H9 (cell line): ENCODE results near the gene OTOF. TPM values are rescaled to one million over a fixed set of nuclear protein-coding genes. Genes with fewer than 3 reads are reported as not detected.

ENCODE experiments used
- DNase-seq: peaks from one replicate; pipeline ENCODE4 v3.0.0-alpha.2; 2017
- H2AFZ ChIP-seq: one replicate; pipeline ENCODE4 v1.6.1; 2013; ENCODE audit warnings: mild to moderate bottlenecking, low read length, control low read depth, moderate library complexity
- H2AK5ac ChIP-seq: 2 replicates; pipeline ENCODE4 v1.6.1; 2013; ENCODE audit warnings: low read length, control low read depth, mixed read lengths; ENCODE audit not compliant: insufficient read length
- H2BK120ac ChIP-seq: one replicate; pipeline ENCODE4 v1.6.1; 2013; ENCODE audit warnings: low read depth, mild to moderate bottlenecking, low read length, control low read depth, inconsistent platforms; ENCODE audit not compliant: poor library complexity, severe bottlenecking
- H2BK12ac ChIP-seq: 2 replicates; pipeline ENCODE4 v1.6.1; 2013; ENCODE audit warnings: low read length, control low read depth, mixed read lengths, low read depth; ENCODE audit not compliant: insufficient read length
- H2BK15ac ChIP-seq: 2 replicates; pipeline ENCODE4 v1.6.1; 2013; ENCODE audit warnings: low read depth, low read length, control low read depth
- H2BK20ac ChIP-seq: one replicate; pipeline ENCODE4 v1.6.1; 2013; ENCODE audit warnings: low read depth, mild to moderate bottlenecking, low read length, control low read depth, inconsistent platforms; ENCODE audit not compliant: poor library complexity, severe bottlenecking
- H2BK5ac ChIP-seq: 2 replicates; pipeline ENCODE4 v1.6.1; 2013; ENCODE audit warnings: low read length, control low read depth, mixed read lengths; ENCODE audit not compliant: insufficient read length
- H3K14ac ChIP-seq: 2 replicates; pipeline ENCODE4 v1.6.1; 2013; ENCODE audit warnings: low read length, control low read depth; ENCODE audit not compliant: insufficient read depth
- H3K18ac ChIP-seq: 2 replicates; pipeline ENCODE4 v1.6.1; 2013; ENCODE audit warnings: low read depth, mild to moderate bottlenecking, mixed read lengths, low read length, control low read depth; ENCODE audit not compliant: insufficient read length
- H3K23ac ChIP-seq: 2 replicates; pipeline ENCODE4 v1.6.1; 2013; ENCODE audit warnings: low read length, control low read depth, mixed read lengths, low read depth; ENCODE audit not compliant: insufficient read length
- H3K23me2 ChIP-seq: 2 replicates; pipeline ENCODE4 v1.6.1; 2013; ENCODE audit warnings: low read depth, mild to moderate bottlenecking, mixed read lengths, low read length, control low read depth; ENCODE audit not compliant: insufficient read length, poor library complexity, severe bottlenecking
- H3K27ac ChIP-seq: 2 replicates; pipeline ENCODE4 v1.5.1; 2013; ENCODE audit warnings: low read length, control low read depth, mixed read lengths, low read depth; ENCODE audit not compliant: insufficient read length
- H3K27me3 ChIP-seq: 2 replicates; pipeline ENCODE4 v1.6.1; 2013; ENCODE audit warnings: low read length, control low read depth, inconsistent platforms; ENCODE audit not compliant: insufficient read depth
- H3K4ac ChIP-seq: 2 replicates; pipeline ENCODE4 v1.6.1; 2013; ENCODE audit warnings: low read depth, mild to moderate bottlenecking, control low read depth, inconsistent platforms, low read length, moderate library complexity
- H3K4me1 ChIP-seq: 2 replicates; pipeline ENCODE4 v1.6.1; 2013; ENCODE audit warnings: low read length, control low read depth, inconsistent platforms; ENCODE audit not compliant: insufficient read depth
- H3K4me2 ChIP-seq: 2 replicates; pipeline ENCODE4 v1.6.1; 2013; ENCODE audit warnings: low read length, control low read depth, mixed read lengths; ENCODE audit not compliant: insufficient read length, insufficient read depth
- H3K56ac ChIP-seq: 2 replicates; pipeline ENCODE4 v1.6.1; 2013; ENCODE audit warnings: low read depth, mild to moderate bottlenecking, mixed read lengths, low read length, control low read depth; ENCODE audit not compliant: insufficient read length
- H3K79me1 ChIP-seq: 2 replicates; pipeline ENCODE4 v1.6.1; 2013; ENCODE audit warnings: low read depth, mild to moderate bottlenecking, moderate library complexity, low read length, control low read depth, inconsistent platforms; ENCODE audit not compliant: insufficient read depth, poor library complexity, severe bottlenecking
- H3K79me2 ChIP-seq: 2 replicates; pipeline ENCODE4 v1.6.1; 2013; ENCODE audit warnings: low read length, control low read depth, inconsistent platforms; ENCODE audit not compliant: insufficient read depth
- H3K9ac ChIP-seq: 2 replicates; pipeline ENCODE4 v1.6.1; 2013; ENCODE audit warnings: low read length, control low read depth, mixed read lengths; ENCODE audit not compliant: insufficient read length; ENCODE audit errors: extremely low read depth
- H3K9me3 ChIP-seq: one replicate; pipeline ENCODE4 v1.6.1; 2013; ENCODE audit warnings: low read depth, low read length, inconsistent platforms; ENCODE audit not compliant: control insufficient read depth
- H3T11ph ChIP-seq: one replicate; pipeline ENCODE4 v1.6.1; 2013; ENCODE audit warnings: mild to moderate bottlenecking, low read length, control low read depth, inconsistent platforms
- H4K20me1 ChIP-seq: one replicate; pipeline ENCODE4 v1.6.1; 2013; ENCODE audit not compliant: control insufficient read depth, insufficient read length, insufficient read depth
- H4K5ac ChIP-seq: 2 replicates; pipeline ENCODE4 v1.6.1; 2013; ENCODE audit warnings: low read depth, mild to moderate bottlenecking, mixed read lengths, low read length, control low read depth; ENCODE audit not compliant: insufficient read length
- H4K8ac ChIP-seq: replicated peaks from 2 replicates; pipeline ENCODE4 v1.6.1; 2013; ENCODE audit warnings: low read length, control low read depth, mixed read lengths, low read depth; ENCODE audit not compliant: insufficient read length
- H4K91ac ChIP-seq: 2 replicates; pipeline ENCODE4 v1.6.1; 2013; ENCODE audit warnings: low read depth, mild to moderate bottlenecking, moderate library complexity, mixed read lengths, low read length, control low read depth; ENCODE audit not compliant: insufficient read length
- H3K27ac Mint-ChIP-seq, 3 experiments: 2 replicates in 2 of 3; 3 replicates in 1 of 3; pipeline ENCODE4 v1.8.0; 2020 to 2021; ENCODE audit warnings: mixed read lengths in 3 of 3, mild to moderate bottlenecking in 1 of 3, moderate library complexity in 1 of 3
- H3K27me3 Mint-ChIP-seq: 2 replicates; pipeline ENCODE4 v1.8.0; 2021; ENCODE audit warnings: low read depth, mild to moderate bottlenecking, moderate library complexity, mixed read lengths
- H3K36me3 Mint-ChIP-seq, 3 experiments: 2 replicates in 2 of 3; 3 replicates in 1 of 3; pipeline ENCODE4 v1.8.0; 2020 to 2021; ENCODE audit warnings: low read depth in 3 of 3, mixed read lengths in 3 of 3; ENCODE audit not compliant: insufficient read depth in 1 of 3
- H3K4me1 Mint-ChIP-seq, 2 experiments: 2 replicates each; pipeline ENCODE4 v1.8.0; 2020; ENCODE audit warnings: mixed read lengths in 2 of 2
- H3K4me3 Mint-ChIP-seq, 2 experiments: 2 replicates in 1 of 2; 3 replicates in 1 of 2; pipeline ENCODE4 v1.8.0; 2020 to 2021; ENCODE audit warnings: mild to moderate bottlenecking in 2 of 2, mixed read lengths in 2 of 2, moderate library complexity in 1 of 2
- H3K9me3 Mint-ChIP-seq, 2 experiments: 2 replicates in 1 of 2; 3 replicates in 1 of 2; pipeline ENCODE4 v1.8.0; 2020; ENCODE audit warnings: mild to moderate bottlenecking in 2 of 2, mixed read lengths in 2 of 2, moderate library complexity in 1 of 2
- WGBS: extraction: QIAGEN DNeasy Blood & Tissue Kit; methylation state at CpG from one replicate; pipeline ENCODE4 v1.1.7; 2013; ENCODE audit warnings: missing lambda C conversion rate, low lambda C conversion rate, mixed read lengths; ENCODE audit not compliant: insufficient read length; ENCODE audit errors: extremely low coverage; 5-methylcytosine and 5-hydroxymethylcytosine counted together
- total RNA-seq: library from RNA; stranded (reverse); gene quantifications from 2 replicates; pipeline ENCODE4 v1.2.1, GENCODE V29; 2021
- TF ChIP-seq, protein P1 (sequence below): fragments of 200-600 bp; sonication (generic); conservative IDR thresholded peaks from 3 replicates; pipeline ENCODE4 v1.8.0; 2021; ENCODE audit warnings: antibody characterized with exemption, mild to moderate bottlenecking

The OTOF gene
- total RNA-seq, 1 experiment from 2014 or later, result 0.35 TPM

DNA sequence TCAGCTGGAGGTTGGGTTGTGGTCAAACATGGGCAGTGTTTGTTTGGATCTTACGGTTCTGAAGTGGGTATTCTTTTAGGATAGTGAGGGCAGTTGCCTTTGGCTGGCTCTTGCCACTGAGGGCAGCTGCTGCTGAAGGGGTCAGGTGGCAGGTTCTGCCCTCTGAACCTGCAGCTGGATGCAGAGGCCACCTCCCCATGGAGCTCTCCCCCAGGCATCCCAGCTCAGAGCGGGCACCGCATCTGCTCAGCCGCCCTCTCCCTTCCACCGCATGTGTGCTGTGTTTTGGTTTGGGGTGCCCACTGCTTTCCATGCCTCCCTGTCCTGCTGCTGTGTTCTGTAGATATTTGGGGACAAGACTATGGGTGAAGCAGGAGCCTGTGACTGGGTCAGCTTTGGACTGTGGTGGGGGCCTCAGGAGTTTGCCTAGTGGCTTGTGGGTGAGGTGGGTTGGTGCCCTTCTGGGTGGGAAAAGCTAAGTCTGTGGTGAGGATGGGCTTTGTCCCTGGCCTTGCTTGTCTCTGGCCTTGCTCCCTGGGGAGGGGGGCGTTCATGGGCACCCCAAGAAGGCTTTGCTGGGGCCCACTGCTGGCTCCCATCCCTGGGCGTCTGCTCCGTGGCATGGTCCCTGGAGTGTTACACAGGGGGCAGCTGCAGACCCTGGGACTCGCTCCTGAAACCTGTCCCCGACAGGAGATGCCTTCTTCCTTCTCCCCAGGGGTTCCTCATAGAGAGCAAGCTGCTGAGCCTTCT, 28.5 kb downstream of the OTOF start:
- Histone ChIP-seq H3K23me2 (no peaks in the 10 kb centered on the region), H3K9ac (no peak overlapping the region), H2AFZ (no peak overlapping the region), H3K27me3 (no peaks in the 10 kb centered on the region), H2BK20ac (no peak overlapping the region), H3K4me1 (no peaks in the 10 kb centered on the region), H3K27ac (no peak overlapping the region), H3K9me3 (no peaks in the 10 kb centered on the region), H3K14ac (no peak overlapping the region; the same call in 1 of the 2 replicates), H3K18ac (no peak overlapping the region), H2AK5ac (no peak overlapping the region), H3K4ac (no peak overlapping the region), H2BK12ac (no peak overlapping the region), H4K5ac (no peak overlapping the region), H3K4me2 (no peak overlapping the region), H2BK5ac (no peak overlapping the region), H4K91ac (no peak overlapping the region), H3T11ph (no peak overlapping the region), H3K79me1 (no peaks in the 10 kb centered on the region), H3K56ac (no peak overlapping the region), H2BK15ac (no peak overlapping the region), H3K23ac (no peak overlapping the region), H4K8ac (no peak overlapping the region), H2BK120ac (no peak overlapping the region), H4K20me1 (no peaks in the 10 kb centered on the region), H3K79me2 (no peaks in the 10 kb centered on the region)
- no CpG with 5 or more reads among the region's 10 CpGs for WGBS
- TF ChIP-seq, protein P1, sequence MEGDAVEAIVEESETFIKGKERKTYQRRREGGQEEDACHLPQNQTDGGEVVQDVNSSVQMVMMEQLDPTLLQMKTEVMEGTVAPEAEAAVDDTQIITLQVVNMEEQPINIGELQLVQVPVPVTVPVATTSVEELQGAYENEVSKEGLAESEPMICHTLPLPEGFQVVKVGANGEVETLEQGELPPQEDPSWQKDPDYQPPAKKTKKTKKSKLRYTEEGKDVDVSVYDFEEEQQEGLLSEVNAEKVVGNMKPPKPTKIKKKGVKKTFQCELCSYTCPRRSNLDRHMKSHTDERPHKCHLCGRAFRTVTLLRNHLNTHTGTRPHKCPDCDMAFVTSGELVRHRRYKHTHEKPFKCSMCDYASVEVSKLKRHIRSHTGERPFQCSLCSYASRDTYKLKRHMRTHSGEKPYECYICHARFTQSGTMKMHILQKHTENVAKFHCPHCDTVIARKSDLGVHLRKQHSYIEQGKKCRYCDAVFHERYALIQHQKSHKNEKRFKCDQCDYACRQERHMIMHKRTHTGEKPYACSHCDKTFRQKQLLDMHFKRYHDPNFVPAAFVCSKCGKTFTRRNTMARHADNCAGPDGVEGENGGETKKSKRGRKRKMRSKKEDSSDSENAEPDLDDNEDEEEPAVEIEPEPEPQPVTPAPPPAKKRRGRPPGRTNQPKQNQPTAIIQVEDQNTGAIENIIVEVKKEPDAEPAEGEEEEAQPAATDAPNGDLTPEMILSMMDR, result no peak
- H3K4me3 Mint-ChIP-seq, result no peak overlapping the region
- H3K4me1 Mint-ChIP-seq, result peaks cover 5 to 6% of the 10 kb centered on the region in 2 experiments; a peak in 3 of 4 replicates
- peaks cover 0 to 3% of the 10 kb centered on the region in 2 experiments; a peak in 1 of 5 replicates for H3K9me3 Mint-ChIP-seq
- H3K27me3 Mint-ChIP-seq, result no peaks in the 10 kb centered on the region; the same call in none of the 2 replicates
- DNase-seq, result no peak
- no peak overlapping the region for H3K27ac Mint-ChIP-seq
- H3K36me3 Mint-ChIP-seq, result peaks cover 0 to 2% (median 0%) of the 10 kb centered on the region in 3 experiments; a peak in 1 of 7 replicates
